K562 (cell line): ENCODE results near the gene CACNA2D2. TPM values are rescaled to one million over a fixed set of nuclear protein-coding genes. Genes with fewer than 3 reads are reported as not detected.

Source experiments
- ATAC-seq: fragments of 200-7000 bp; cut with Tn5 transposase; 3 replicates; pipeline ENCODE4 v1.9.1; 2020; ENCODE audit warnings: moderate library complexity
- BruUV-seq: library from RNA; stranded (reverse); fragments of 400-500 nt; replicated peaks from 2 replicates; lab custom pipeline; 2021; lab: Mats Ljungman, UMichigan
- CTCF ChIA-PET: fragments of 300-600 bp; formaldehyde crosslinking; extraction: SDS; loops from one replicate; lab custom pipeline; 2021; ENCODE audit warnings: low intra/inter-chr PET ratio; lab: Yijun Ruan, JAX
- POLR2A ChIA-PET: fragments of 300-600, 350-650 bp; sonication (Branson Sonifier 250); formaldehyde crosslinking; extraction: SDS; loops from one replicate; lab custom pipeline; 2021; ENCODE audit warnings: antibody characterized with exemption, inconsistent platforms; lab: Yijun Ruan, JAX
- DNase-seq, 4 experiments: peaks; one replicate each; pipeline versions ENCODE4 v3.0.0 to v3.0.0-alpha.2; 2011 to 2018; ENCODE audit warnings: low spot score in 3 of 4, mixed read lengths in 3 of 4; ENCODE audit errors: extremely low read depth in 1 of 4
- FAIRE-seq: peaks from 2 replicates; lab custom pipeline; 2011; peaks lifted over from hg19 to GRCh38; lab: Jason Lieb, UNC
- H2AFZ ChIP-seq: 2 replicates; pipeline ENCODE4 v1.6.0; 2011; ENCODE audit warnings: low read depth, low read length, control low read depth, inconsistent platforms
- H3K27ac ChIP-seq: fragments of 200-600 bp; 3 replicates; pipeline ENCODE4 v1.8.0; 2011; ENCODE audit warnings: low read depth, mild to moderate bottlenecking, control low read depth, inconsistent platforms, low read length, moderate library complexity, mixed read lengths; ENCODE audit errors: extremely low read depth
- H3K27me3 ChIP-seq, 2 experiments: fragments of 300-600 bp in 1 of 2; 2 replicates in 1 of 2; 3 replicates in 1 of 2; pipeline versions ENCODE4 v1.6.0 to v1.8.0; 2011; ENCODE audit warnings: inconsistent platforms in 2 of 2, low read length in 2 of 2, mild to moderate bottlenecking in 1 of 2, mixed read lengths in 1 of 2, moderate library complexity in 1 of 2; ENCODE audit not compliant: control insufficient read depth in 2 of 2, insufficient read depth in 2 of 2
- H3K36me3 ChIP-seq: fragments of 300-600 bp; 3 replicates; pipeline ENCODE4 v1.8.0; 2011; ENCODE audit warnings: mild to moderate bottlenecking, low read length, inconsistent platforms; ENCODE audit not compliant: control insufficient read depth, insufficient read depth
- H3K4me1 ChIP-seq, 2 experiments: fragments of 200-600 bp in 1 of 2; replicated peaks in 1 of 2; 2 replicates in 1 of 2; 3 replicates in 1 of 2; pipeline versions ENCODE4 v1.5.1 to v1.8.0; 2011; ENCODE audit warnings: inconsistent platforms in 2 of 2, low read length in 2 of 2, mild to moderate bottlenecking in 1 of 2, mixed read lengths in 1 of 2, moderate library complexity in 1 of 2; ENCODE audit not compliant: control insufficient read depth in 2 of 2, insufficient read depth in 2 of 2
- H3K4me2 ChIP-seq: 2 replicates; pipeline ENCODE4 v1.6.1; 2011; ENCODE audit warnings: low read length, control low read depth, inconsistent platforms, mixed read lengths; ENCODE audit not compliant: insufficient read depth
- H3K4me3 ChIP-seq: fragments of 200-600 bp; sonication (generic), shearing (Covaris generic); 2 replicates; pipeline ENCODE4 v1.5.1; 2016; ENCODE audit warnings: control low read depth, inconsistent platforms
- H3K79me2 ChIP-seq: fragments of 200-600 bp; 3 replicates; pipeline ENCODE4 v1.8.0; 2011; ENCODE audit warnings: low read length, inconsistent platforms; ENCODE audit not compliant: control insufficient read depth, insufficient read depth
- H3K9ac ChIP-seq, 2 experiments: 2 replicates each; pipeline versions ENCODE4 v1.6.0 to v1.6.1; 2011; ENCODE audit warnings: low read depth in 2 of 2, low read length in 2 of 2, control low read depth in 1 of 2, inconsistent platforms in 1 of 2, mild to moderate bottlenecking in 1 of 2, mixed read lengths in 1 of 2; ENCODE audit not compliant: insufficient read depth in 1 of 2
- H3K9me1 ChIP-seq: one replicate; pipeline ENCODE4 v1.6.0; 2011; ENCODE audit warnings: inconsistent platforms, mild to moderate bottlenecking, low read length, moderate library complexity; ENCODE audit not compliant: control insufficient read depth, insufficient read depth
- H3K9me3 ChIP-seq: replicated peaks from 2 replicates; pipeline ENCODE4 v1.5.1; 2011; ENCODE audit warnings: low read depth, low read length, inconsistent platforms; ENCODE audit not compliant: control insufficient read depth, insufficient read depth
- H4K20me1 ChIP-seq: replicated peaks from 2 replicates; pipeline ENCODE4 v1.6.1; 2011; ENCODE audit warnings: low read length, inconsistent platforms, mixed read lengths; ENCODE audit not compliant: control insufficient read depth, insufficient read depth
- CBX2 ChIP-seq: fragments of 200-600 bp; sonication (generic); IDR thresholded peaks from one replicate; pipeline ENCODE4 v1.6.1; 2012; ENCODE audit warnings: mild to moderate bottlenecking, low read length, inconsistent platforms; ENCODE audit not compliant: insufficient read depth, poor library complexity, severe bottlenecking
- ZBED1 ChIP-seq: IDR thresholded peaks from 2 replicates; pipeline ENCODE4 v1.6.1; 2014
- ZNF384 ChIP-seq: IDR thresholded peaks from 2 replicates; pipeline ENCODE4 v1.6.1; 2012; ENCODE audit warnings: low read depth, low read length, improper control_type of control experiment
- WGBS: fragments of 100-300 bp; shearing (Covaris generic); methylation state at CpG from one replicate; pipeline ENCODE4 v1.1.6; 2016; ENCODE audit warnings: low coverage, mixed read lengths; ENCODE audit not compliant: insufficient coverage; ENCODE audit errors: missing lambda C conversion rate; 5-methylcytosine and 5-hydroxymethylcytosine counted together
- in situ Hi-C: fragments of 300-500 bp; cut with MboI; formaldehyde crosslinking; loops from 4 replicates; pipeline ENCODE4 v1.15.0; 2018; ENCODE audit warnings: inconsistent platforms, mixed read lengths
- intact Hi-C: fragments of 100-400 bp; cut with micrococcal nuclease; formaldehyde crosslinking; loops from 2 replicates; pipeline ENCODE4 v1.14.2; 2022
- polyA plus RNA-seq, 8 experiments: library from polyadenylated mRNA; depleted of rRNA in 4 of 8; stranded (reverse) in 5 of 8; unstranded in 3 of 8; fragments of >200 nt; fragmentation: Nextera tagmentation in 2 of 8; fragmentation: Illumina TruSeq in 1 of 8; extraction: Ambion mirVana in 2 of 8; extraction: Trizol in 1 of 8; gene quantifications; 2 replicates each; pipeline versions ENCODE4 v1.2.1 to v1.2.3, GENCODE V29; 2011 to 2014; ENCODE audit warnings: inconsistent platforms in 1 of 8, missing spikeins in 1 of 8
- total RNA-seq, 7 experiments: library from RNA; depleted of rRNA in 6 of 7; stranded (reverse); fragments of >200 nt in 6 of 7; fragmentation: Illumina TruSeq in 2 of 7; extraction: Trizol in 2 of 7; gene quantifications; 2 replicates each; pipeline versions ENCODE4 v1.2.1 to v1.2.3, GENCODE V29; 2011 to 2021; ENCODE audit warnings: low replicate concordance in 1 of 7
- TF ChIP-seq, protein P1 (sequence below): fragments of 450-650 bp; IDR thresholded peaks from 2 replicates; pipeline ENCODE4 v1.6.1; 2018; ENCODE audit not compliant: partially characterized antibody
- TF ChIP-seq, protein P2 (sequence below): fragments of 450-650 bp; formaldehyde crosslinking; conservative IDR thresholded peaks from 2 replicates; pipeline ENCODE4 v1.4.0; 2022; ENCODE audit warnings: mild to moderate bottlenecking, missing genetic modification characterization
- TF ChIP-seq, protein P3 (sequence below): sonication (generic); formaldehyde crosslinking; IDR thresholded peaks from 2 replicates; pipeline ENCODE4 v1.8.0; 2023; ENCODE audit warnings: mild to moderate bottlenecking, missing genetic modification reagents

CACNA2D2 gene
- total and polyA plus RNA-seq, 9 of the 15 experiments (the other 6 are each of a cell fraction or from before 2014, with no cell fraction given) = 0.11 to 0.58 (median 0.36) TPM; not detected in 2

- Histone ChIP-seq H3K27me3 (no peaks in the 10 kb centered on the region), H3K4me1 (peaks cover 0 to 19% of the 10 kb centered on the region in 2 experiments; a peak in 3 of 5 replicates), H3K4me2 (no peak overlapping the region), H3K27ac (no peak overlapping the region), H4K20me1 (no peaks in the 10 kb centered on the region)
- in situ Hi-C loops = no loop called here
- no peak for ATAC-seq
- TF ChIP-seq ZNF384 = peak; percentile 72
- no peak for TF ChIP-seq ZBED1
- TF ChIP-seq, protein P1, sequence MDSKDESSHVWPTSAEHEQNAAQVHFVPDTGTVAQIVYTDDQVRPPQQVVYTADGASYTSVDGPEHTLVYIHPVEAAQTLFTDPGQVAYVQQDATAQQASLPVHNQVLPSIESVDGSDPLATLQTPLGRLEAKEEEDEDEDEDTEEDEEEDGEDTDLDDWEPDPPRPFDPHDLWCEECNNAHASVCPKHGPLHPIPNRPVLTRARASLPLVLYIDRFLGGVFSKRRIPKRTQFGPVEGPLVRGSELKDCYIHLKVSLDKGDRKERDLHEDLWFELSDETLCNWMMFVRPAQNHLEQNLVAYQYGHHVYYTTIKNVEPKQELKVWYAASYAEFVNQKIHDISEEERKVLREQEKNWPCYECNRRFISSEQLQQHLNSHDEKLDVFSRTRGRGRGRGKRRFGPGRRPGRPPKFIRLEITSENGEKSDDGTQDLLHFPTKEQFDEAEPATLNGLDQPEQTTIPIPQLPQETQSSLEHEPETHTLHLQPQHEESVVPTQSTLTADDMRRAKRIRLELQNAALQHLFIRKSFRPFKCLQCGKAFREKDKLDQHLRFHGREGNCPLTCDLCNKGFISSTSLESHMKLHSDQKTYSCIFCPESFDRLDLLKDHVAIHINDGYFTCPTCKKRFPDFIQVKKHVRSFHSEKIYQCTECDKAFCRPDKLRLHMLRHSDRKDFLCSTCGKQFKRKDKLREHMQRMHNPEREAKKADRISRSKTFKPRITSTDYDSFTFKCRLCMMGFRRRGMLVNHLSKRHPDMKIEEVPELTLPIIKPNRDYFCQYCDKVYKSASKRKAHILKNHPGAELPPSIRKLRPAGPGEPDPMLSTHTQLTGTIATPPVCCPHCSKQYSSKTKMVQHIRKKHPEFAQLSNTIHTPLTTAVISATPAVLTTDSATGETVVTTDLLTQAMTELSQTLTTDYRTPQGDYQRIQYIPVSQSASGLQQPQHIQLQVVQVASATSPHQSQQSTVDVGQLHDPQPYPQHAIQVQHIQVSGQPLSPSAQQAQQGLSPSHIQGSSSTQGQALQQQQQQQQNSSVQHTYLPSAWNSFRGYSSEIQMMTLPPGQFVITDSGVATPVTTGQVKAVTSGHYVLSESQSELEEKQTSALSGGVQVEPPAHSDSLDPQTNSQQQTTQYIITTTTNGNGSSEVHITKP = peak; percentile 84
- TF ChIP-seq, protein P2, sequence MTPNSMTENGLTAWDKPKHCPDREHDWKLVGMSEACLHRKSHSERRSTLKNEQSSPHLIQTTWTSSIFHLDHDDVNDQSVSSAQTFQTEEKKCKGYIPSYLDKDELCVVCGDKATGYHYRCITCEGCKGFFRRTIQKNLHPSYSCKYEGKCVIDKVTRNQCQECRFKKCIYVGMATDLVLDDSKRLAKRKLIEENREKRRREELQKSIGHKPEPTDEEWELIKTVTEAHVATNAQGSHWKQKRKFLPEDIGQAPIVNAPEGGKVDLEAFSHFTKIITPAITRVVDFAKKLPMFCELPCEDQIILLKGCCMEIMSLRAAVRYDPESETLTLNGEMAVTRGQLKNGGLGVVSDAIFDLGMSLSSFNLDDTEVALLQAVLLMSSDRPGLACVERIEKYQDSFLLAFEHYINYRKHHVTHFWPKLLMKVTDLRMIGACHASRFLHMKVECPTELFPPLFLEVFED = no peak
- no peak for TF ChIP-seq CBX2
- TF ChIP-seq, protein P3, sequence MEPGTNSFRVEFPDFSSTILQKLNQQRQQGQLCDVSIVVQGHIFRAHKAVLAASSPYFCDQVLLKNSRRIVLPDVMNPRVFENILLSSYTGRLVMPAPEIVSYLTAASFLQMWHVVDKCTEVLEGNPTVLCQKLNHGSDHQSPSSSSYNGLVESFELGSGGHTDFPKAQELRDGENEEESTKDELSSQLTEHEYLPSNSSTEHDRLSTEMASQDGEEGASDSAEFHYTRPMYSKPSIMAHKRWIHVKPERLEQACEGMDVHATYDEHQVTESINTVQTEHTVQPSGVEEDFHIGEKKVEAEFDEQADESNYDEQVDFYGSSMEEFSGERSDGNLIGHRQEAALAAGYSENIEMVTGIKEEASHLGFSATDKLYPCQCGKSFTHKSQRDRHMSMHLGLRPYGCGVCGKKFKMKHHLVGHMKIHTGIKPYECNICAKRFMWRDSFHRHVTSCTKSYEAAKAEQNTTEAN (CRISPR knock-in tag) = no peak
- TF ChIP-seq, all 486 proteins: peak for 2
- H3K4me3 ChIP-seq = no peak overlapping the region
- FAIRE-seq = no peak
- DNase-seq = no peak
- H3K79me2 ChIP-seq = no peaks in the 10 kb centered on the region
- CTCF ChIA-PET = interaction anchor here (1.1 kb wide), 1 partner anchor 19 kb away, joined by 3 read pairs; no protein-coding TSS in a partner anchor
- no peaks in the 10 kb centered on the region for H3K9me3 ChIP-seq
- POLR2A ChIA-PET = interaction anchor here (0.6 kb wide), 1 partner anchor 79 kb away, joined by 5 read pairs; no protein-coding TSS in a partner anchor
- H3K9me1 ChIP-seq = no peaks in the 10 kb centered on the region
- H3K9ac ChIP-seq = 0 out of 4 replicates have a peak overlapping the region, but pooled peaks of 1 of the 2 experiments have one; percentile 19
- WGBS = 45% methylated on average over 7 of the region's 9 CpGs
- no TSS peak for BruUV-seq
- H3K36me3 ChIP-seq = no peaks in the 10 kb centered on the region
- no peak overlapping the region for H2AFZ ChIP-seq
- intact Hi-C loops = no loop called here
These were observed 19.9 kb upstream of the CACNA2D2 start for GRCh38 chr3:50523279-50523811.
